IMR-90 (cell line): ENCODE measurements around the gene LRRC41. TPM values are rescaled to one million over a fixed set of nuclear protein-coding genes. Genes with fewer than 3 reads are reported as not detected.

Experiments
- ATAC-seq: fragments of 200-7000 bp; cut with Tn5 transposase; 2 replicates; pipeline ENCODE4 v1.9.1; 2020; ENCODE audit warnings: low read depth, mild to moderate bottlenecking, moderate library complexity
- BruUV-seq: library from RNA; stranded (reverse); fragments of 400-500 nt; replicated peaks from 2 replicates; lab custom pipeline; 2021; lab: Mats Ljungman, UMichigan
- CTCF ChIA-PET: fragments of 300-600 bp; formaldehyde crosslinking; extraction: SDS; loops from one replicate; lab custom pipeline; 2021; ENCODE audit warnings: antibody characterized with exemption; lab: Yijun Ruan, JAX
- POLR2A ChIA-PET: fragments of 300-600 bp; sonication (Branson Sonifier 250); formaldehyde crosslinking; loops from one replicate; lab custom pipeline; 2022; ENCODE audit warnings: antibody characterized with exemption; ENCODE audit not compliant: unreplicated experiment; lab: Charles Lee
- DNase-seq: peaks from one replicate; pipeline ENCODE4 v3.0.0; 2013
- H2AFZ ChIP-seq: replicated peaks from 2 replicates; pipeline ENCODE3; 2013; ENCODE audit warnings: low read length, mild to moderate bottlenecking; ENCODE audit not compliant: poor library complexity
- H2AK5ac ChIP-seq: 2 replicates; pipeline ENCODE4 v1.6.1; 2013; ENCODE audit warnings: low read depth, low read length, inconsistent platforms
- H2AK9ac ChIP-seq: replicated peaks from 2 replicates; pipeline ENCODE3; 2013; ENCODE audit warnings: mild to moderate bottlenecking, low read depth, low read length, moderate library complexity; ENCODE audit not compliant: poor library complexity
- H2BK120ac ChIP-seq: 2 replicates; pipeline ENCODE4 v1.6.1; 2013; ENCODE audit warnings: low read depth, low read length, inconsistent platforms
- H2BK15ac ChIP-seq: 3 replicates; pipeline ENCODE4 v1.6.1; 2013; ENCODE audit warnings: low read depth, low read length, inconsistent platforms
- H2BK20ac ChIP-seq: 2 replicates; pipeline ENCODE4 v1.6.1; 2013; ENCODE audit warnings: low read depth, mild to moderate bottlenecking, inconsistent platforms, low read length, moderate library complexity
- H2BK5ac ChIP-seq: 2 replicates; pipeline ENCODE4 v1.6.1; 2013; ENCODE audit warnings: mild to moderate bottlenecking, low read depth, low read length, inconsistent platforms; ENCODE audit not compliant: poor library complexity, severe bottlenecking
- H3K14ac ChIP-seq: replicated peaks from 2 replicates; pipeline ENCODE4 v1.6.1; 2013; ENCODE audit warnings: low read depth, low read length, inconsistent platforms
- H3K18ac ChIP-seq: 2 replicates; pipeline ENCODE4 v1.6.1; 2013; ENCODE audit warnings: low read depth, low read length, control low read depth
- H3K23ac ChIP-seq: 2 replicates; pipeline ENCODE4 v1.6.1; 2013; ENCODE audit warnings: low read depth, low read length, inconsistent platforms
- H3K27ac ChIP-seq: 2 replicates; pipeline ENCODE4 v1.5.1; 2013; ENCODE audit warnings: mild to moderate bottlenecking, control low read depth, low read length; ENCODE audit not compliant: insufficient read depth
- H3K27me3 ChIP-seq: 2 replicates; pipeline ENCODE4 v1.6.1; 2013; ENCODE audit warnings: low read length; ENCODE audit not compliant: control insufficient read depth, insufficient read depth
- H3K36me3 ChIP-seq: 2 replicates; pipeline ENCODE4 v1.6.1; 2013; ENCODE audit warnings: low read length, mixed read lengths; ENCODE audit not compliant: control insufficient read depth, insufficient read depth
- H3K4ac ChIP-seq: 2 replicates; pipeline ENCODE4 v1.6.1; 2013; ENCODE audit warnings: low read depth, low read length, inconsistent platforms
- H3K4me1 ChIP-seq: 2 replicates; pipeline ENCODE4 v1.6.1; 2013; ENCODE audit warnings: low read length, mixed read lengths; ENCODE audit not compliant: control insufficient read depth, insufficient read depth
- H3K4me2 ChIP-seq: 2 replicates; pipeline ENCODE4 v1.6.1; 2013; ENCODE audit warnings: low read depth, mild to moderate bottlenecking, control low read depth, low read length, moderate library complexity
- H3K4me3 ChIP-seq: 2 replicates; pipeline ENCODE4 v1.5.1; 2013; ENCODE audit warnings: low read depth, mild to moderate bottlenecking, control low read depth, low read length, moderate library complexity; ENCODE audit not compliant: insufficient read depth
- H3K56ac ChIP-seq: 2 replicates; pipeline ENCODE4 v1.6.1; 2013; ENCODE audit warnings: low read length, inconsistent platforms; ENCODE audit not compliant: insufficient read depth; ENCODE audit errors: extremely low read depth
- H3K79me1 ChIP-seq, 2 experiments: 2 replicates each; pipeline ENCODE4 v1.6.1; 2013; ENCODE audit warnings: low read length in 2 of 2, inconsistent platforms in 1 of 2, low read depth in 1 of 2
- H3K9ac ChIP-seq: 2 replicates; pipeline ENCODE4 v1.6.1; 2013; ENCODE audit warnings: low read depth, low read length, control low read depth
- H3K9me1 ChIP-seq: 2 replicates; pipeline ENCODE4 v1.6.1; 2013; ENCODE audit warnings: low read length, inconsistent platforms; ENCODE audit not compliant: insufficient read depth
- H3K9me3 ChIP-seq: 2 replicates; pipeline ENCODE4 v1.6.1; 2013; ENCODE audit warnings: low read length; ENCODE audit not compliant: control insufficient read depth, insufficient read depth
- H4K20me1 ChIP-seq: 2 replicates; pipeline ENCODE4 v1.6.1; 2013; ENCODE audit warnings: low read length, inconsistent platforms; ENCODE audit not compliant: insufficient read depth
- H4K5ac ChIP-seq: 2 replicates; pipeline ENCODE4 v1.6.1; 2013; ENCODE audit warnings: mild to moderate bottlenecking, low read depth, low read length, control low read depth
- H4K8ac ChIP-seq, 2 experiments: 2 replicates each; pipeline ENCODE4 v1.6.1; 2013; ENCODE audit warnings: low read depth in 2 of 2, low read length in 2 of 2, control low read depth in 1 of 2, inconsistent platforms in 1 of 2
- H4K91ac ChIP-seq: 2 replicates; pipeline ENCODE4 v1.6.1; 2013; ENCODE audit warnings: low read depth, low read length, inconsistent platforms; ENCODE audit not compliant: insufficient read depth
- MAZ ChIP-seq: IDR thresholded peaks from 2 replicates; pipeline ENCODE4 v1.6.1; 2012; ENCODE audit warnings: low read depth, mild to moderate bottlenecking, low read length, improper control_type of control experiment, moderate library complexity, borderline replicate concordance
- WGBS, 2 experiments: methylation state at CpG; one replicate each; pipeline versions ENCODE4 v1.1.5 to v1.1.7; 2013; ENCODE audit warnings: missing lambda C conversion rate in 2 of 2; ENCODE audit not compliant: insufficient read length in 1 of 2; ENCODE audit errors: extremely low coverage in 2 of 2; 5-methylcytosine and 5-hydroxymethylcytosine counted together
- dilution Hi-C: fragments of 300-500 bp; cut with HindIII; formaldehyde crosslinking; loops from one replicate; pipeline ENCODE4 v1.14.3; 2018; ENCODE audit warnings: low sequenced_read_pairs; ENCODE audit not compliant: unreplicated experiment
- in situ Hi-C: fragments of 300-500 bp; cut with MboI; formaldehyde crosslinking; loops from 3 replicates; pipeline ENCODE4 v1.14.3; 2019; ENCODE audit warnings: low sequenced_read_pairs, inconsistent platforms, mixed read lengths
- intact Hi-C: fragments of 100-400 bp; cut with micrococcal nuclease; formaldehyde crosslinking; loops from 2 replicates; pipeline ENCODE4 v1.10.0; 2022
- polyA plus RNA-seq, 3 experiments: library from polyadenylated mRNA; depleted of rRNA; stranded (reverse); fragments of >200 nt; gene quantifications; 2 replicates each; pipeline ENCODE4 v1.2.3, GENCODE V29; 2012; ENCODE audit warnings: low replicate concordance in 1 of 3
- total RNA-seq: library from RNA; depleted of rRNA; stranded (reverse); fragments of >200 nt; gene quantifications from 2 replicates; pipeline ENCODE4 v1.2.3, GENCODE V29; 2012

Gene LRRC41
- total and polyA plus RNA-seq, 2 of the 4 experiments (the other 2 are of a cell fraction), result 67.6 to 83.2 TPM

GRCh38 chr1:46263146-46263545, 40.3 kb downstream of the LRRC41 start:
- Histone ChIP-seq H4K91ac (no peak overlapping the region), H2AFZ (no peak overlapping the region), H2BK15ac (no peak overlapping the region), H3K36me3 (peaks cover 18% of the 10 kb centered on the region), H4K8ac (no peak overlapping the region), H2BK20ac (no peak overlapping the region), H4K5ac (no peak overlapping the region), H3K14ac (no peak overlapping the region), H3K4me1 (no peaks in the 10 kb centered on the region), H3K4ac (no peak overlapping the region), H3K18ac (no peak overlapping the region), H2BK5ac (no peak overlapping the region), H3K56ac (no peak overlapping the region), H3K4me2 (no peak overlapping the region), H3K27ac (no peak overlapping the region), H3K79me1 (peaks cover 0 to 5% of the 10 kb centered on the region in 2 experiments; a peak in 2 of 4 replicates), H3K23ac (no peak overlapping the region), H3K9me3 (no peaks in the 10 kb centered on the region), H3K9me1 (peaks cover 6% of the 10 kb centered on the region), H3K27me3 (no peaks in the 10 kb centered on the region), H2AK9ac (no peak overlapping the region), H2BK120ac (no peak overlapping the region), H4K20me1 (no peaks in the 10 kb centered on the region), H3K9ac (no peak overlapping the region), H2AK5ac (no peak overlapping the region), H3K4me3 (no peak overlapping the region)
- WGBS, 2 experiments, result no CpG with 5 or more reads among the region's 2 CpGs
- TF ChIP-seq MAZ, result no peak
- in situ Hi-C loops, result no loop called here
- BruUV-seq, result no TSS peak
- ChIA-PET CTCF (no interaction called here), POLR2A (no interaction called here)
- intact Hi-C loops, result no loop called here
- DNase-seq (no peak), ATAC-seq (no peak)
- dilution Hi-C loops, result no loop called here
